H4 (cell line): ENCODE measurements around the gene CD300H. TPM values are rescaled to one million over a fixed set of nuclear protein-coding genes. Genes with fewer than 3 reads are reported as not detected.

Experiments used
- DNase-seq: peaks from one replicate; pipeline ENCODE4 v3.0.0-alpha.2; 2015; ENCODE audit warnings: low spot score
- total RNA-seq: library from RNA; depleted of rRNA; stranded (reverse); fragments of >200 nt; shearing (Covaris generic); gene quantifications from 2 replicates; pipeline ENCODE4 v1.2.3, GENCODE V29; 2014

The CD300H gene
- total RNA-seq, 1 experiment from 2014 or later = not detected

DNA sequence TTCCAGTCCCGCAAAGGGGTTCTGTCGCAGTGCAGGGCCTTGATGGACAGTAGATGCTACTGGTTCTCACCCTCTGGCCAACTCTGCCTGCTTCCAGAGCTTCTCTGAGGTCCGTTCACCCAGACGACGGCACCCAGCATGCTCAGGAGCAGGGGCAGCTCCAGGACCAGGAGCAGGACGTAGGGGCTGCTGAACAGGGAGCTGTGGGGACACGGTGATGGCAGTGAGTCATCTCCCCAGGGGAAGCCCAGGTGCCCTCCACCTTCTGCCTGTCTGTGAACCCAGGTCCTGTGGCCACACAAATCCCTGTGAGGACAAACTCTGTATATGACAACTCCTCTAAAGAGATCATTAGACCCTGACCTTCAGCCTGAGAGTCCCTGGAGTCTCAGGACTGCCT, 18.0 kb downstream of the CD300H start:
- DNase-seq = no peak

DNA sequence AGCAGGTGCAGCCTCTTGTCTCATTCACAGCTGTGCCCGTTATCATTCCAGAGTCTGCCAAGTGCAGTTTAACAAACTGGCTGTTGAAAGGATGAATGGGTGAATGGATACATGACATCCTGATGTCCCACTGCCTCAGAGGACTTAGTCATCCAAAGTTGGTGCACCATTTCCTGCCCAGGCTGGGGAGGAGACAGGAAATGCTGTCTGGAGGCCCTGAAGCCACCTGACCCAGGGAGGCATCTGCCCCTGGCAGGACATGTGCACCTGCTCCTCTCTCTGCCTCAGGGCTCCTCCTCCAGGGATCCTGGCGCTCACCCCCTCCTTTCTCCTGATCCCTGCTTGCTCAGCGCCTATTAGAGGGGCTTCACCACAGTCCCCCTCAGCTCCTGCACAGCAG, 19.6 kb downstream of the CD300H start:
- no peak for DNase-seq

DNA sequence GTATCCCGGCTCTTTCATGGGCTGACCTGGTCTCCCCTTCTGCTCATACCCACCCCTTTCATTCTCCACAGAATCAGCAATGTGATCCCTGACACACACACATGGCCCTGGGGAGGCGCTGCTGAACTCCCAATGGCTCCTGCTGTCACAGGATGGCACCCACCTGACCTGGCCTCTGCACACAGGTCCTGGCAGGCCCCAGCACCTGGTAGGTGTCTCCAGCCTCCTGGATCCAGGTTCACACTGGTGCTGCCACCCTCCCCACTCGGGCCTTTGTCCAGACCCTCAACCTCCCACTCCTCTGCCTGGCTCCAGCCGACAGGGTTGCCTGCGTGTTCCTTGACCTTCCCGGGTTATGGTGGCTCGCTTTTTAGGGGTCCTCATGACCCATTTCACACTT, 20.0 kb downstream of the CD300H start:
- no peak for DNase-seq

DNA sequence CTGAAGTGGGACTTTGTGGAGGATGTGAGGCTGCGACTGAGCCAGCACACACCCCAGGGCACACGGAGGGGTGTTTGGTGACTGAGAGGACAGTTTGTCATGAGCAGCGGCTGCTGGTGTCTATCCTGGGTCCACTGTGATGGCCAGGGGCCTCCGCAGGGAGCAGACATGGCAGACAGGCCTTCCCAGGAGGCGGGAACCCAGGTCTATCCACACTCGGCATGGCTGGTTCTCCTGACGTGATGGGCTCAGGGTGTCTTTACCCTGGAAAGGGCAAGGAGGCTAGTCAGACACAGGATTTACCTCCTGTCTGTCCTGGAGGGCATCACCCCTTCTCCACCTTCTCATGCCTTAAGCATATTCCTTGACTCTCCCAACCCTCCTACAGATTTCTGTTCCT, 20.7 kb downstream of the CD300H start:
- DNase-seq = no peak

DNA sequence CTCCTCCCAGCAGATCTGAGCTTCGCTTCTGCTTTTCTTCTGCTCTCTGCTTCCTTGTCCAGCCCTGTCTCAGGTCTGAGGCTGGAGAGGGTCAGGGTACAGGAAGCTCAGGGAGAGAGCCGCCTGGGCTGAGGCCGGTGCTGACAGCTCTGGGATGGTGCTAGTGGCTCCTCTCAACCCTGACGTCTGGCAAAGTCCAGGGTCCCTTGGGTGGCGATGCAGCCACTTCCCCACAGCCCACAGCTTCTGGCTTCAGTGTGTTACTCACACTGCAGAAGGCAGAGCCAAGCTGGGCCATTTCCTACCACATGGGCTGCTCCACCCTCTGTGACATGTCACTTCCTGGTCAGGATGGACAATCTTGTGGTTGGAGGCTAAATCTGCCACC, 21.5 kb downstream of the CD300H start, which contains the start of gene CD300C:
TSS of gene CD300C (minus strand) at position 273 of the 388 bp plus-strand sequence. CDS start 333 bp downstream, outside the sequence.
- DNase-seq = no peak

DNA sequence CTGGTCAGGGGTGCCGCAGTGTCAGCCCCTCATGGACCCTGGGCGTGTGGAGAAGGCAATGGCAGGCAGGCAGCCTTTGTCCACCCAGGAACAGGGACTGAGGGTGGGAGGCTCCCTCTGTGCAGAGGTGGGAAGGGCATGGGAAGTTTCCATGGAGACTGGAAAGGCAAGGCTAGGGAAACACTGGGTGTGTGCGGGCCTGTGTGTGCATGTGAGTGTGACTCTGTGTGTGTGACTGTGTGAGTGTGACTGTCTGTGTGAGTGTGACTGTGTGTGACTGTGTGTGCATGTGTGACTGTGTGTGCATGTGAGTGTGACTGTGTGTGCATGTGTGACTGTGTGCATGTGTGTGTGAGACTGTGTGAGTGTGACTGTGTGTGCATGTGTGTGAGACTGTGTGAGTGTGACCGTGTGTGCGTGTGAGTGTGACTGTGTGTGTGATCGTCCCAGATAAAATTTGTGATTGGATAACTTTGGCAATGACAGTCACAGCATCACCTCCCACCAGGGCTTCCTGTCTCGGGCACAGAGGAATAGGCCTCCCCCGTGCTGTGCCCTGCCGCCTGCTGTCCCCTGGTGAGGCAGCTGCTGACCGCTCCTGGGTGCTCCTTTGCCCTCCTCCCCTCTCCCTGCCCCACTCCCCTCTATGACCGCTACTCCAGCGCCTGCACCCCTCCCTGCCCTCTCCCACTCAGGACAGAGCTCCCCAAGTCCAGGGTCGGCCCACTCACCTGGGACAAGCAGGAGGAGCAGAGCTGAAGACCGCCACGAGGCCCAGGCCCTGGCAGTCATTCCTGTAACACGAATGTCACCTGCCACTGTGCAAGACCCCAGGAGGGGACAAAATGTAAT, 22.1 kb downstream of the CD300H start:
- DNase-seq = no peak

DNA sequence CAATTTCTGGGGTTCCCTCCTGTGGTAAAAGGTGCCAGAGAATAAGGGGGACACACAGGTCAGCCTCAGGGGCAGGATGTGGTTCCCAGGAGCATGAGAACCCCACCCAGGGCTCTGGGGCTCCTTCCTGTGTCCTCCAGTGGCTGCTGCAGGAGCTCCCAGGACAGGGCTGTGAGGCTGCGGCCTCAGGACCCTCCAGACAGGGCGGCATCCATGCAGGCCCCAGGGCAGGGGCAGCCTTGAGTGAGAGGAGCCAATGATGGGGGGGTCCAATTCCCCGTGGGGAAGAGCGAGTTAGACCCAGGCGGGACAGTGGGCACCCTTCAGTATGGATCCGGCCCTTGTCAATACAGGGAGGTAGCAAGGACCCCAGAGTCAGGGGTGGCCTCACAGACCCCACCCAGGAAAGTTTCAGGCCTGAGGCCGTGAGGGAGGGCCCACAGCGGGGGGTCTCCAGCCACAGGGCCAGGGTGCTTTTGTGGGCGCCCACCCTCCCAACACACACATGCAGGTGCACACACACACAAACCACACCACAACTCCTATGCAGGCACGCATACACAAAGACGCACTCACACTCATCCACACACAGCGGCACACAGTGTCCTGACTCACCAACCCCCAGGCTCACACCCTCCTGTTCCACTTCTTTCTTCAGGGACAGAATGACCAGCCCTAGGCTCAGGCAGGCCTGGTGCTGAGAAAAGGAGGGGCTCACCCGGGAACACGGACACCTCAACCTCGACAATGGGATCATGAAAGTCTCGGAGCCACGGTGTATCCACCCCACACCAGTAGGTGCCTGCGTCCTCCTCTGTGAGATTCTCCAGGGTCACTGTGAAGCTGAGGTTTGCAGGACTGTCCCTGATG, 23.2 kb downstream of the CD300H start:
- no peak for DNase-seq

DNA sequence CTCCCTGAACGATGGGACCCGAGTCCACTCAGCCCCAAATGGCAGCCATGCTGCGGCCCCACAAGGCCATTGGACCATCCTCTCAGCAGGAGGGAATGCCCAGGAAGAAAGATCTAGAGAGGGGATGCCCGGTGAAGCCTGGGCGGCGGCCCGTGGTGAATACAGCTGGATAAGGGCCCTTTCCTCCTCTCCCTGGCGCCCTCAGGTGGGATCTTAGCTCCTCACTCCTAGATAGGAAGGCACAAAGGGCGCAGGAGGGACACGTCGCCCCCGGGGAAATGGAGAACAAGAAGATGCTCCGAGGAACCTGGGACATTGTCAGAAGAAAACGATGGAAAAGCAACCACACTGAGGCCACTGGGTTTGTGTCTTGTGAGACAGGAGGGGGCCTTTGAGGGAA, 23.9 kb downstream of the CD300H start:
- no peak for DNase-seq

DNA sequence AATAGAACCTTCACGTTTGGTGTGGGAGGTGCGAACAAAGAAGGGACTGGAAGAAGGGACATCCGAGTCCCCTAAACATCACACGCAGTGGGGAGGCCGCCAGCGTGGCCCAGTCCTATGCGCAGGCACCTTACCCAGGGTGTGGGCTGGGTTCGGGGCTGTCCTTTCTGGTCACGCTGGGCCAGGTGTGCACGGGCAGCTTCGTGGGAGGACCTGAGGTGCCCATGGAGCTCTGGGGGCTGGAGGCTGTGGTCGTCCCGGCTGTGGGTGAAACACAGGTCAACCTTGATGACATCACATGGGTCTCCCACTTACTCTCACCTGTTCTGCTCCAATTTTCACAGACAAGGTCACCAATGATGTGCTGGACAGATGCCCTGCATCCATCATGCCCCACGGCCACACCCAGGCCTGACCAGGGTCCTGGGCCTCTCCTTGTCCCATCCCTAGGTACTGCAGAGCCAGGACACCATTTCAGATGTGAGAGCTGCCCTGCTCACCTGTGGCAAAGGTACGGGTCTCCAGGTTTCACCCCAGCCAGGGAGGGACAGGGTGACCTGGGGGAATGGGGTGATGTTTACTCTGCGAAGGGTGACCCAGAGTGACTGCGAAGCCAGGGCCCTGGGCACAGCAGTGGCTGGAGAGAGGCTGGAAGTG, 24.5 kb downstream of the CD300H start:
- no peak for DNase-seq

DNA sequence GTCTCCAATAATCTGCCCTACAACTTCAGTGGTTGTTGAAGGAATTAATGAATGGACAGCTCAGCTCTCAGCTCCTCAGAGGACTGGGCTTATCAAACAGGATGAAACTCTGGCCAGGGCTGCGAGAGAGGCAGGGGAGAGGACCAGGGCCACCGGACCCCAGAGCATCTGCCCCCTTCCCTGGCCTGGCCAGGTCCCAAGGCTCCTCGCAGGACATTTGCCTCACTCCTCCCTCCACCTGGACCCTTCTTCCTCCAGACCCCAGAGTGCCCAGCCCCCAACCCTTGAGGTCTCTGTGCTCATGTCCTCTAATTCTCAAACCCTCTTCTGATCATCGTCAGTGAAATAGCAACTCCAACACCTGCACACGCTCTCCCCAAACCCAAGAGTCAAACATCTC, 25.1 kb downstream of the CD300H start:
- DNase-seq = no peak

DNA sequence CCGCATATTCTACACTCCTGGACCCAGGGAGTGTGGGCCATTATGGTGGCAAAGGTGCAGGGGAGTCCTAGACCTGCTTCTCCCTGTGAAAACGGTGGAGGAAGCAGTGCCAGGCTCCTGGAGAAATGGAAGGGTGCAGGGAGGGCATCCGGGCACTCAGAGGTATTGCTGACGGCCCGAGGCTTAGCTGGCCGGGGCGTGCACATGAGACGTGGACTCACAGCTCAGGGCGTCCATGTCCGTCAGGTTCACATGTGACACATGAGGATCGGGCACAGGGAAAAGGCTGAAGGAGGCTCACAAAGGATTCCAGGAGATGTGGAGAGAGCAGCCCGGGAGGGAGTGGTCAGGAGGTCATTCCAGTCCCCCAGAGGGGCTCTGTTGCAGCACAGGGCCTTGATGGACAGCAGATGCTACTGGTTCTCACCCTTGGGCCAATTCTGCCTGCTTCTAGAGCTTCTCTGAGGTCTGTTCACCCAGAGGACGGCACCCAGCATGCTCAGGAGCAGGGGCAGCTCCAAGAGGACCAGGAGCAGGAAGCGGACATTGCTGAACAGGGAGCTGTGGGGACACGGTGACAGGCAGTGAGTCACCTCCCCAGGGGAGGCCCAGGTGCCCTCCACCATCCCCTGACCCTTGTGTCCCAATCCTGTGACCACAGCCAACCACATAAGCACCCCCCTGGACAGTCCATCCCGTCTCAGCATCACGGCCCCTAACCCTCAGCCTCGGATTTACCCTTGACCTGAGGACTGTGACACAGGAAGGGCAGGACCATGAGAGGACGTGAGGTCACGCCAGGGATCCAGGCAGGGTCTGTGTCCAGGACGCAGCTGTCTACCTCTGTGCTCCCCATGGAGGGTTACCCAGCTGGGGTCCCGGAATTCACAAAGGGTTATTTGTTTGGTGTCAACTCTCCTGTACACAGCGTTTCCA, 25.9 kb downstream of the CD300H start:
- no peak for DNase-seq

DNA sequence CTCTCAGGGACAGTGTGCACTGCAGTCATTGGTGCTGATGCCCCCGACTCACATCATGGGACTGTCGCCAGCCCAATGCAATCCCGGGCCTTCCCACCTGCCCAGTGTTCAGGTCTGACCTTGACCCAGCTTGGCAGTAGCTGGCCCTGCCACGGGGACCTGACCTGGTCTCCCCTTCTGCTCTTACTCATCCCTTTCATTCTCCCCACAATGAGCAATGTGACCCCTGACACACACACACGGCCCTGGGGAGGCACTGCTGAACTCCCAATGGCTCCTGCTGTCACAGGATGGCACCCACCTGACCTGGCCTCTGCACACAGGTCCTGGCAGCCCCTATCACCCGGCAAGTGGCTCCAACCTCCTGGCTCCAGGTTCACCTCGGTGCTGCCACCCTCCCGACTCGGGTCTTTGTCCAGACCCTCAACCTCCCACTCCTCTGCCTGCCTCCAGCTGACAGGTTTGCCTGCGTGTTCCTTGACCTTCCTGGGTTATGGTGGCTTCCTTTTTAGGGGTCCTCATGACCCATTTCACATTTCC, 28.0 kb downstream of the CD300H start:
- DNase-seq = no peak

DNA sequence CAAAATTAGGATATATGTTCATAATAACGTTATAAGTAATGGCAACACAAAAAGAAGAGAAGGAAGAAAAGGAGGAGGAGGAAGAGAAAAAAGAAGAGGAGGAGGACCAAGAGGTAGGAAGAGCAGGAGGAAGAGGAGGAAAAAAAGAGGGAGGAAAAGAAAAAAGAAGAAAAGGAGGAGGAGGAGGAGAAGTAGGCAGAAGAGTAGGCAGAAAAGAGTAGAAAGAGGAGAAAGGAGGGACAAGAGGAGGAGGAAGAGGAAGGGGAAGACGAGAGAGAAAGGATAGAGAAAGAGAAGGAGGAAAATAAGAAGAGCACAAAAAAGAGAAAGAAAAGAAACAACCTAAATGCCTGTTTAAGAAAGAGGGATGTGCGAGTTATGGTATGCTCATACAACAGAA, 30.4 kb downstream of the CD300H start:
- no peak for DNase-seq

DNA sequence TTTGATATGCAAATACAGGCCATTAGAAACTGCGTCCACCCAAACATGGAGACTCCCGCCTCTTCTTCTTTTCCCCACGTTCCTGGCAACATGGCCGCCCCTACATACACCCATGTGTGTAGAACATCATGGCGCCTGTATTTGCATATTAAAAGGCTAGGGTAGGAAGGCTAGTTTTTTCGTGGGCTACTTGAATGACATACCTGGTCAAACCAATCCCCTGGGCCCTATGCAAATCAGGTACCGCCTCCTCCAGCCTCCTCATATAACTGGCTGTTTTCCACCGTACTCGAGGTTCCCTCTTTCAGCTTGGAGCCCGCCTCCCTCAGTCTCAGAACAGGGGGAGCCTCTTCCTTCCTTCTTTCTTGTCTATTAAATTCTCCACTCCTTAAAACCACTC, 35.2 kb downstream of the CD300H start:
- no peak for DNase-seq

DNA sequence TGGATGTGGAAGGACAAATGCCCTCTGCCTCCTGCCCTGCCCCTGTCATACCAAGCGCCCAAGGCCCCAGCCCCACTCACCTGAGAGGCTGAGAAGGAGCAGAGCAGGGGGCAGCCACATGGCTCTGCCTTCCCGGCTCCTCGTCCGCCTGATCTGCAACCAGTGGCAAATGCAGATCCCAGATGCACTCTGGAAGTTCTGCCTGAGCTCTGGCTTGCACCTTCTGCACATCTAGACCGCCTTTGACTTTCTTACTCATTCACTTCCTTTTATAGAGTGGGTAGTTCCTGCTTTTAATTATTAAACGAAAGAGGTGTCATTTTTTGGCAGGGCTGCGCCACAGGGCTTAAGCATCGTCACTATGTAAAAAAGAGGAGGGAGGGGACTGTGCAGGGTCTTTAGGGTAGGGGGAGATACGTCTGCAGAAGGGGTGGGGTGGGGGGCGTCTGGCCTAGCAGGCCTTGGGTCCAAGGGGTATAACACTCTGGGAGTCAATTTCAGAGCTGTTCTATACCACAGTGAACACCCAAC, 36.0 kb downstream of the CD300H start, which contains the start of gene CD300LB:
TSS of gene CD300LB (minus strand) at position 245 of the 531 bp plus-strand sequence. CDS start at position 120, 125 bp downstream.
- DNase-seq = no peak

DNA sequence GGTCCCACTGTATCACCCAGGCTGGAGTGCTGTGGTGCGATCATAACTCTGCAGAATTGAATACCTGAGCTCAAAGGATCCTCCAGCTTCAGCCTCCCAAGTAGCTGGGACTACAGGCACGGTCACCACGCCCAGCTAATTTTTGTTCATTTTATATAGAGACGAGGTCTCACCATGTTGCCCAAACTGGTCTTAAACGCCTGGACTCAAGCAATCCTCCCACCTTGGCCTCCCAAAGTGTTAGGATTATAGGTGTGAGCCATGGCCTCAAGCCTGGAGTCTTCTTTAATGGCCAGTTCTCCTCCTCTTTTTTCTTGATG, 36.5 kb downstream of the CD300H start:
- no peak for DNase-seq

DNA sequence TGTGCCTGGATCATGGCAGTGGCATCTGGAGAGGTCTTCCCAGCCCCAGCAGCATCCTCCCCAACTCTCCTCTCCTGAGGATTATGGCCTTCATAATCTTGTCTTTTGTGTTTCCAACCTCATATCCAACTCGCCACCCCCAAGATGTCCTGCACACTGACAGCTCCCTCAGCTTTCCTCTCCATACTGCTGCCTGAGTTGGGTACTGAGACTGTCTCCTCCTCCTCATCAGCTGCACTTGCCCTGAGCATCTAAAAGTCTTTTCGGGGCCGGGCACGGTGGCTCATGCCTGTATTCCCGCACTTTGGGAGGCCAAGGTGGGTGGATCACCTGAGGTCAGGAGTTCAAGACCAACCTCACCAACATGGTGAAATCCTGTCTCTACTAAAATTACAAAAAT, 38.1 kb downstream of the CD300H start:
- no peak for DNase-seq

DNA sequence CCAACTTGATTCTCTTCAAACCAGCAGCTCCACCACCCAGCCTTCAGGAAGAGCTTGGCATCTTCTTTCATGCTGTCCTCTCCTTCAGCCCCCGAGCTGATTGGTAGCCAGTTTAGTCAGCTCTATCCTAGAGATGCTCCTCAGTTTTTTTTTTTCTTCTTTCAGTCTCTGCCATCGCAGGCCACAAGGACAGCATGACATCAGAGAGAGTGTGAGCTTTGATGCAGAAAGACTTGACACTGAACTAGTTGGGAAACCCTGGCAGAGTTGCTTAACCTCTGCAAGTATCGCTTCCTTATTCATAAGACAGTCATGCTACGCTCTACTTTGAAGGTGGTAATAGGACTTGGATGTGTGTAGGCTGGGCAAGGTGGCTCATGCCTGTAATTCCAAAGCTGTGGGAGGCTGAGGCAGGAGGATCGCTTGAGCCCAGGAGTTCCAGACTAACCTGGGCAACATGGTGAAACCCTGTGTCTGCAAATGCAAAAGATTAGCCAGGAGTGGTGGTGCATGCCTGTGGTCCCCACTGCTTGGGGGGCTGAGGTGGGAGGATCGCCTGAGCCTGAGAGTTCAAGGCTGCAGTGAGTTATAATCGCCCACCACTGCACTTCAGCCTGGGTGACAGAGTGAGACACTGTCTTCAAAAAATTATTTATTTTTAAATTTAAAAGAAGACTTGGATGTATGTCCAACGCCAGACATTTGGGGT, 38.7 kb downstream of the CD300H start:
- DNase-seq = no peak

DNA sequence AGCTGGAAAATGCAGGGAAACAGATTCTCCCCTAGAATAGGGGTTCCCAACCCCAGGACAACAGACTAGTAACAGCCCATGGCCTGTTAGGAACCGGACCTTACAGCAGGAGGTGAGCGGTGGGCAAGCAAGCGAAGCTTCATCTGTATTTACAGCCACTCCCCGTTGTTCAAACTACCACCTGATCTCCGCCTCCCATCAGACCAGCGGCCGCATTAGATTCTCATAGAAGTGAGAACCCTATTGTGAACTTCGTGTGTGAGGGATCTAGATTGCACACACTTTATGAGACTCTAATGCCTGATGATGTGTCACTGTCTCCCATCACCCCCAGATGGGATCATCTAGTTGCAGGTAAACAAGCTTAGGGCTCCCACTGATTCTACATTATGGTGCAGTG, 39.6 kb downstream of the CD300H start:
- DNase-seq = no peak

DNA sequence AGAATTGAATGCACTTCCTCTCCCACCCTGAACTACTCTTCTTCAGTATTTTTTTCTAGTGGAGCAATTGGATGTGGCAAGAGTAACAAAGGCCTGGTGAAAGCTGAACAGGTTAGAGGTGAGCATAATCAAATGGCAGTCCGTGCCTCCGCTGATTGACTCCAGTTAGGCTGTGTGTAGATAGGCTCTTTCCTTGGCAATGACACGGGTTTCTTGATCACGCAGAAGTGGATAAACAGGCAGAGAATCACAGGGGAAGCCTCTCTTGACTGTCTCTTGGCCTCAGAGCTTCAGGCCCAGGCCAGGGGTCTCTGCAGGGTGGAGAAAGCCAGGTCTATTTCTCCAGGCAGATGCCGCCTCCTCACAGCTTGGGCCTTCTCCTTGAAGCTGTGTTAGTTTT, 40.2 kb downstream of the CD300H start:
- DNase-seq = no peak
